ENCODE measurements around the gene ALDH7A1.

DNA sequence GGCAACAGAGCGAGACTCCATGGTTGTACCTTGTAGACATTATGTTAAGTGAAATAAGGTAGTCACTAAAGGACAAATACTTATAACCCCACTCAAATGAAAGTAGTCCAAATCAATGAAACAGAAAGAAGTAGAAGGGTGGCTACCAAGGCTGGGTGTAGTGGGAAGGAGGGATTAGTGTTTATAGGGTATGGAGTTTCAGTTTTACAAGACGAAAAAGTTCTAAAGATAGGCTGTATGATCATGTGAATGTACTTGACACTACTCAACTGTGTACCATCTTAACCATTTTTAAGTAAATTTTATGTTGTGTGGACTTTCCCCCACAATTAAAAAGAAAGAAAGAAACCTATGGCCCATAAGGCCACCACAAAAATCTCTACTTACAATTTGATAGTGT lies 32.2 kb downstream of the ALDH7A1 start:
- TF ChIP-seq, protein P1, sequence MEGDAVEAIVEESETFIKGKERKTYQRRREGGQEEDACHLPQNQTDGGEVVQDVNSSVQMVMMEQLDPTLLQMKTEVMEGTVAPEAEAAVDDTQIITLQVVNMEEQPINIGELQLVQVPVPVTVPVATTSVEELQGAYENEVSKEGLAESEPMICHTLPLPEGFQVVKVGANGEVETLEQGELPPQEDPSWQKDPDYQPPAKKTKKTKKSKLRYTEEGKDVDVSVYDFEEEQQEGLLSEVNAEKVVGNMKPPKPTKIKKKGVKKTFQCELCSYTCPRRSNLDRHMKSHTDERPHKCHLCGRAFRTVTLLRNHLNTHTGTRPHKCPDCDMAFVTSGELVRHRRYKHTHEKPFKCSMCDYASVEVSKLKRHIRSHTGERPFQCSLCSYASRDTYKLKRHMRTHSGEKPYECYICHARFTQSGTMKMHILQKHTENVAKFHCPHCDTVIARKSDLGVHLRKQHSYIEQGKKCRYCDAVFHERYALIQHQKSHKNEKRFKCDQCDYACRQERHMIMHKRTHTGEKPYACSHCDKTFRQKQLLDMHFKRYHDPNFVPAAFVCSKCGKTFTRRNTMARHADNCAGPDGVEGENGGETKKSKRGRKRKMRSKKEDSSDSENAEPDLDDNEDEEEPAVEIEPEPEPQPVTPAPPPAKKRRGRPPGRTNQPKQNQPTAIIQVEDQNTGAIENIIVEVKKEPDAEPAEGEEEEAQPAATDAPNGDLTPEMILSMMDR (IDR thresholded peaks at IDR 0.05 in 8 of 11, conservative IDR thresholded peaks at IDR 0.05 in 3 of 11): no peak
- no peak for TF ChIP-seq POLR2A (IDR thresholded peaks at IDR 0.05)
- TF ChIP-seq POLR2AphosphoS5 (IDR thresholded peaks at IDR 0.05): no peak

All from spleen (tissue), 7 donors.